Measurements from ENCODE around the gene WDR27. TPM values are rescaled to one million over a fixed set of nuclear protein-coding genes. Genes with fewer than 3 reads are reported as not detected.

Gene WDR27
- total and polyA plus RNA-seq, 2 experiments from 2014 or later: 27.7 to 29.7 TPM

GRCh38 chr6:169424821-169425240, 277.0 kb downstream of the WDR27 start:
- 98% methylated on average over 23 of the region's 24 CpGs for WGBS (ENCODE audit: low lambda C conversion rate, missing lambda C conversion rate)
- no peaks in the 10 kb centered on the region for H3K79me2 ChIP-seq
- no peak overlapping the region for H2AFZ ChIP-seq
- no peaks in the 10 kb centered on the region for H3K9me3 ChIP-seq (ENCODE audit: low read depth)
- H3K4me3 ChIP-seq: no peak overlapping the region
- H4K20me1 ChIP-seq (ENCODE audit: insufficient read depth, poor library complexity, severe bottlenecking): no peaks in the 10 kb centered on the region
- H3K4me1 ChIP-seq (ENCODE audit: insufficient read depth): no peaks in the 10 kb centered on the region
- H3K27me3 ChIP-seq: no peaks in the 10 kb centered on the region
- H3K27ac ChIP-seq: no peak overlapping the region
- no peak for DNase-seq (ENCODE audit: low spot score)
- no peak overlapping the region for H3K4me2 ChIP-seq
- no peaks in the 10 kb centered on the region for H3K36me3 ChIP-seq (replicated peaks; ENCODE audit: insufficient read depth, low read depth)
- TF ChIP-seq EZH2phosphoT487 (IDR thresholded peaks at IDR 0.05; ENCODE audit: low read depth, severe bottlenecking, unreplicated experiment) (no peak), EZH2 (IDR thresholded peaks at IDR 0.05; ENCODE audit: borderline replicate concordance) (no peak)
- H3K9me2 ChIP-seq (replicated peaks; ENCODE audit: insufficient read depth): no peaks in the 10 kb centered on the region

GRCh38 chr6:169424149-169424804, 277.6 kb downstream of the WDR27 start:
- DNase-seq (ENCODE audit: low spot score): no peak
- Histone ChIP-seq H3K27me3 (no peaks in the 10 kb centered on the region), H2AFZ (no peak overlapping the region), H3K4me2 (no peak overlapping the region), H3K9me3 (ENCODE audit: low read depth) (no peaks in the 10 kb centered on the region), H3K4me3 (no peak overlapping the region), H3K79me2 (no peaks in the 10 kb centered on the region), H4K20me1 (ENCODE audit: insufficient read depth, poor library complexity, severe bottlenecking) (no peaks in the 10 kb centered on the region), H3K36me3 (replicated peaks; ENCODE audit: insufficient read depth, low read depth) (no peaks in the 10 kb centered on the region), H3K27ac (no peak overlapping the region), H3K9me2 (replicated peaks; ENCODE audit: insufficient read depth) (no peaks in the 10 kb centered on the region), H3K4me1 (ENCODE audit: insufficient read depth) (no peaks in the 10 kb centered on the region)
- no peak for TF ChIP-seq EZH2 (IDR thresholded peaks at IDR 0.05; ENCODE audit: borderline replicate concordance)
- TF ChIP-seq EZH2phosphoT487 (IDR thresholded peaks at IDR 0.05; ENCODE audit: low read depth, severe bottlenecking, unreplicated experiment): no peak
- TF ChIP-seq CTCF (IDR thresholded peaks at IDR 0.05; ENCODE audit: poor library complexity): no peak
- WGBS (ENCODE audit: low lambda C conversion rate, missing lambda C conversion rate): 93% methylated on average over 28 of the region's 28 CpGs

DNA sequence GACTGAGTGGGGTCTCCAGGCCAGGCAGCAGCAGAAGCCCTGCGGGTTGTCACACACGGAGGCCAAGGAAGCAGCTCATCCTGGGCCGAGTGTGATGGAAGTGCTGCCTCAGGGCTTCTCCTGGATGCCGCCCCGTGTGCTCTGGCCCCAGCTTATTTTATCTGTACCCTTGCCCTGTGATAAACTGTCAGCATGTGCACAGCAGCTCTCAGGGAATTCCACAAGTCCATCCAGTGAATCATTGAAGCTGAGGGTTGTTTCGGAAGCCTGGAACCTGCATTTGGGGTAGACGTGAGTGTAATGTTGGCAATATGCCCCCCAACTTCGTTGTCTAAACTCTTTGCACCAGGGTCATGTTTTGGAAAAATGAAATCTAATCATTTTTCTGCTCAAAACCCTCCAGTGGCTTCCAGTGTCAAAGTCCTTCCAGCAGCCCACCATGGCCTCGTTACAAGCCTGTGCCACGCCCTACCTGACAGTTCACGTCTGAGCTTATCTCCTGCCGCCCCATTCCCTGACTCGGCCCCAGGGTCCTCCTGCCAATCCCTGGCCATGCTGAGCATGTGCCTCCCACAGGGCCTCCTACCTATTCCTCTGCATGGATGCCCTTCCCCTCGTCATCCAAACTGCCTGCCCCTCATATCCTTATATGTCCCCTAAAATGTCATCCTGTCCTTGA, 280.1 kb downstream of the WDR27 start:
- Histone ChIP-seq H3K36me3 (replicated peaks; ENCODE audit: insufficient read depth, low read depth) (no peaks in the 10 kb centered on the region), H3K4me2 (no peak overlapping the region), H3K27ac (no peak overlapping the region), H3K27me3 (no peaks in the 10 kb centered on the region), H3K9me2 (replicated peaks; ENCODE audit: insufficient read depth) (no peaks in the 10 kb centered on the region), H3K9me3 (ENCODE audit: low read depth) (no peaks in the 10 kb centered on the region), H2AFZ (no peak overlapping the region), H4K20me1 (ENCODE audit: insufficient read depth, poor library complexity, severe bottlenecking) (no peaks in the 10 kb centered on the region), H3K4me1 (ENCODE audit: insufficient read depth) (no peaks in the 10 kb centered on the region), H3K4me3 (no peak overlapping the region), H3K79me2 (no peaks in the 10 kb centered on the region)
- TF ChIP-seq EZH2phosphoT487 (IDR thresholded peaks at IDR 0.05; ENCODE audit: low read depth, severe bottlenecking, unreplicated experiment): no peak
- no peak for TF ChIP-seq EZH2 (IDR thresholded peaks at IDR 0.05; ENCODE audit: borderline replicate concordance)
- no peak for TF ChIP-seq CTCF (IDR thresholded peaks at IDR 0.05; ENCODE audit: poor library complexity)
- no peak for DNase-seq (ENCODE audit: low spot score)
- 84% methylated on average over 14 of the region's 14 CpGs for WGBS (ENCODE audit: low lambda C conversion rate, missing lambda C conversion rate)

DNA sequence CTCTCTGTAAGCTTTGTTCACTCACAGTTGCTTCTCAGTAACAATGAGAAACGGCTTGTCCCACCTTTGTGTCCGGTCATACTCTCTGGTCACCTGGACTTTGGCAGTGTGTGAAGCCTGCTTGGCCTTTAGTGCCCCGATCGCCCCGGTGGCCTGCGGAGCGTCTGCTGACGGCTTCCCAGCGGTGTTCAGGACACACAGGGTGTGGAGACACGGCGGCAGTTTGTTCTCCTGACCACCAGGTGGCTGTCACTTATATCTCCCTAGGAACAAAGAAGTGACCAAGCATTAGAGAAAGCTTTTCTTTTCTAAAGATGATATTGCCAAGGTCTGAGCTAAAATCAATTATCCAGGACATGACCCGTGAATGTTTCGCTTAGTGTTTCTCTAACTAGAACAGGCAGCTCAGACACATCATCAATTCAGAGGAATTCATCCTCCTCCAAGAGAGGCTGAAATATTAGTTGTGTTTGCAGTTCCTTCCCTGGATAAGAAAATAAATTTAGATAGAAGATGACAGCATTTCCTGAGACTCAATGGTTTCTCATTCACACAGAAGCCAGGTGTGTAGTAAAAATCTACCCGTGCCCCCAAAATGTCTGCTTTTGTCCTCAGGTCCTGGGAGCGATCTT, 280.8 kb downstream of the WDR27 start:
- Histone ChIP-seq H3K27ac (no peak overlapping the region), H3K36me3 (replicated peaks; ENCODE audit: insufficient read depth, low read depth) (no peaks in the 10 kb centered on the region), H3K4me2 (peak overlapping the region; percentile 45), H3K27me3 (no peaks in the 10 kb centered on the region), H3K4me3 (no peak overlapping the region), H3K9me2 (replicated peaks; ENCODE audit: insufficient read depth) (no peaks in the 10 kb centered on the region), H4K20me1 (ENCODE audit: insufficient read depth, poor library complexity, severe bottlenecking) (no peaks in the 10 kb centered on the region), H2AFZ (no peak overlapping the region), H3K4me1 (ENCODE audit: insufficient read depth) (no peaks in the 10 kb centered on the region), H3K79me2 (no peaks in the 10 kb centered on the region), H3K9me3 (ENCODE audit: low read depth) (no peaks in the 10 kb centered on the region)
- peak; percentile 52 for TF ChIP-seq CTCF (IDR thresholded peaks at IDR 0.05; ENCODE audit: poor library complexity)
- TF ChIP-seq EZH2phosphoT487 (IDR thresholded peaks at IDR 0.05; ENCODE audit: low read depth, severe bottlenecking, unreplicated experiment): no peak
- DNase-seq (ENCODE audit: low spot score): peak; percentile 78
- WGBS (ENCODE audit: low lambda C conversion rate, missing lambda C conversion rate): 46% methylated on average over 15 of the region's 15 CpGs
